Measurements from ENCODE around the gene PDZD2.

GRCh38 chr5:32029261-32029660 is 390.3 kb downstream of the PDZD2 start:
- TF ChIP-seq CTCF (conservative IDR thresholded peaks at IDR 0.05; ENCODE audit: low read depth, low read length): no peak
- no peak for TF ChIP-seq EZH2 (IDR thresholded peaks at IDR 0.05; ENCODE audit: borderline replicate concordance, low read depth, low read length, poor library complexity, severe bottlenecking)
